HG03159 (cell line): ENCODE data around the gene TAP2.

Experiments used
- ATAC-seq: cut with Tn5 transposase; IDR thresholded peaks from one replicate; pipeline ENCODE4 v1.9.1; 2021; ENCODE audit warnings: mild to moderate bottlenecking, moderate library complexity; ENCODE audit not compliant: unreplicated experiment

Gene TAP2

DNA sequence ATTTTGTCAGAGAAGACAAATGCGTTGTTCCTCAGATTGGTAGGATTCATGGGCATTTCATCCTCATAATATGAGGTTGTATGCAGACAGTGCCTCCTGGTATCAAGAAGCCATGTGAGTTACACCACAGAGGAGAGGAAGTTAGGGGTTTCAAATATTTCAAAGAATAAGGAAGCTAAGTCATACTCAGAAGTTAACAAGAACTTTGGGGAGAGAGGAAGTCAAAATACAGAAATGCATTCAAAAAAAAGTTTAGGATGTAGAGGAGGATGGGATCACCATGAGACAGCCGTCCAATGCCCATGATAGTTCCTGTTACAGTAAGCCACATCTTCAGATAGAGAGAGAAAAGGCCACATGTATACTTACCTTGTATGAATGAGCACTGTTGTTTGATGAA lies 44.0 kb downstream of the TAP2 start:
- no peak for ATAC-seq

DNA sequence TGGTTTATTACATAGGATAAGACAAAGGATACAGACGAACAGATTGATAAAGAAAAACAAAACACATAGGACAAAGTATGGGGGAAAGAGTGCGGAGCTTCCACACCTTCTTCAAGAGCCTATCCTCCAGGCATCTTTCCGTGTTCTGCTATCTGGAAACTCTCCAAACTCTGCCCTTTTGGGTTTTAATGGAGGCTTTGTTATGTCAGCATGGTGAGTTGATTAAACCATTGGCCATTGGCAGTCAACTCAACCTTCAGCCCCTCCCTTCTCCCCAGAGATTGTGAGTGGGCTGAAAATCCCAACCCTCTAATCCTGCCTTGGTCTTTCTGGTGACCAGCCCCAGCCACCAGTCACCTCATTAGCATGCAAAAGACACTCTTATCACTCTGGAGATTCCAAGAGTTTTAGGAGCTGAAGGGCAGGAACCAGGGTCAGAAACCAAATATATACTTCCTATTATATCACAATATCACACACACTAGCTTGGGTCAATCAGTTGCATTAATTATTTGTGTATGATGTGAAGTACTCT lies 45.6 kb downstream of the TAP2 start:
- no peak for ATAC-seq

DNA sequence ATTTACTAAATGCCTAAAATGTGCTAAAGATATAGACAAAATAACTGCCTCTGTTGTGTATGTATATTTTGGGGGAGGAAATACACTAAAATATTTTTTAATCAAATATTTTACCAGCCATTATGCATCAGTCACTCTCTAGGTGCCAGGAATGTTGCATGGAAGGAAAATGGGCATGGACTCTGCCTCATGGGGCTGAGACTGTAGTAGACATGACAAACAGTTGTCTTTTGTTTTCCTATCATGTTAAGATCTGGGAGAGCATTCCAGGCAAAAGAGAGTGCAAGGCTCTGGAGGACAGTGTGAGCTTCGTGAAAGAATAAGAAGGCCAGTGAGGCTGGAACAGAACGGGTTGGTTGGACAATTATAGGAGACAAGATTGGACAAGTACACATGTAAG lies 48.2 kb downstream of the TAP2 start:
- no peak for ATAC-seq
